Stomach (tissue), 9 donors: ENCODE measurements around the gene CASTOR1. TPM values are rescaled to one million over a fixed set of nuclear protein-coding genes. Genes with fewer than 3 reads are reported as not detected.

ENCODE experiments used
- DNase-seq, 2 donors: peaks; one replicate each; pipeline versions ENCODE4 v3.0.0 to v3.0.0-alpha.2; 2013 to 2019
- H3K27ac ChIP-seq, 5 donors: fragments of 200-600 bp in 4 of 5; sonication (generic) in 4 of 5; one replicate each; pipeline ENCODE4 v1.5.1; 2013 to 2019; ENCODE audit warnings: mild to moderate bottlenecking in 1 of 5, moderate library complexity in 1 of 5
- H3K27me3 ChIP-seq, 3 donors: fragments of 200-600 bp; sonication (generic); one replicate each; pipeline ENCODE4 v1.5.1; 2017 to 2019; ENCODE audit warnings: mixed run types in 1 of 3
- H3K36me3 ChIP-seq, 4 donors: fragments of 200-600 bp; sonication (generic); 1 replicate in 3 of 4; 2 replicates in 1 of 4; pipeline ENCODE4 v1.5.1; 2016 to 2019
- H3K4me1 ChIP-seq, 4 donors: fragments of 200-600 bp; sonication (generic); one replicate each; pipeline ENCODE4 v1.5.1; 2016 to 2019
- H3K4me3 ChIP-seq, 4 donors: fragments of 200-600 bp; sonication (generic) in 3 of 4; one replicate each; pipeline ENCODE4 v1.5.1; 2016 to 2019; ENCODE audit warnings: mild to moderate bottlenecking in 1 of 4
- H3K9me3 ChIP-seq, 4 donors: fragments of 200-600 bp; sonication (generic); one replicate each; pipeline ENCODE4 v1.5.1; 2016 to 2019
- CTCF ChIP-seq, 7 experiments: fragments of 450-650 bp in 4 of 7; fragments of 200-600 bp in 3 of 7; sonication (generic) in 3 of 7; IDR thresholded peaks; one replicate each; pipeline ENCODE4 v1.5.1; 2016 to 2019; ENCODE audit warnings: antibody characterized with exemption in 7 of 7, control low read depth in 2 of 7, mild to moderate bottlenecking in 1 of 7
- EP300 ChIP-seq: sonication (generic); formaldehyde crosslinking; IDR thresholded peaks from one replicate; pipeline ENCODE4 v1.6.1; 2017; ENCODE audit warnings: antibody characterized with exemption
- POLR2A ChIP-seq, 4 donors: fragments of 450-650 bp; IDR thresholded peaks; one replicate each; pipeline ENCODE4 v1.6.1; 2016; ENCODE audit warnings: antibody characterized with exemption in 4 of 4, control low read depth in 2 of 4, mild to moderate bottlenecking in 1 of 4, moderate library complexity in 1 of 4
- POLR2AphosphoS5 ChIP-seq, 3 donors: sonication (generic); formaldehyde crosslinking; IDR thresholded peaks; one replicate each; pipeline ENCODE4 v1.6.1; 2016; ENCODE audit warnings: antibody characterized with exemption in 3 of 3
- WGBS, 5 donors: extraction: QIAGEN DNeasy Blood & Tissue Kit in 3 of 5; methylation state at CpG; one replicate each; pipeline versions ENCODE4 v1.1.5 to v1.1.7; 2013 to 2018; 5-methylcytosine and 5-hydroxymethylcytosine counted together
- intact Hi-C: fragments of 100-400 bp; cut with DNase I; formaldehyde crosslinking; loops from one replicate; pipeline ENCODE4 v1.15.1; 2023; ENCODE audit warnings: low total_unique reads
- polyA plus RNA-seq, 3 donors: library from polyadenylated mRNA; stranded (reverse); fragments of 200-250 nt; gene quantifications; one replicate each; pipeline ENCODE4 v1.2.3, GENCODE V29; 2013
- total RNA-seq, 5 donors: library from RNA; depleted of rRNA; stranded (reverse); fragments of >200 nt; gene quantifications; one replicate each; pipeline versions ENCODE4 v1.1.0 to v1.2.3, GENCODE V29; 2014 to 2016
- donor health status: healthy with polysubstance abuse.
- donor health status: Bipolar disorder and iron deficiency.
- donor health status: healthy.

CASTOR1 gene
- total and polyA plus RNA-seq, 8 donors = 1.2 to 57.8 (median 5.3) TPM

- peak overlapping the region in 3 of 5 donors; percentile 20 to 67 (median 32) for H3K27ac ChIP-seq
- WGBS, 5 donors = 66 to 97% (median 75%) methylated on average over 2 of the region's 2 CpGs
Observed at GRCh38 chr22:30332994-30333706, 43.8 kb upstream of the CASTOR1 start.

GRCh38 chr22:30332551-30332950 lies 43.2 kb upstream of the CASTOR1 start:
- WGBS, 5 donors = 60 to 85% (median 81%) methylated on average over 1 to 5 of the region's 5 CpGs
- DNase-seq = no peak
- Histone ChIP-seq H3K4me1 (peaks cover 5 to 40% (median 21%) of the 10 kb centered on the region in 4 donors), H3K27me3 (no peaks in the 10 kb centered on the region), H3K27ac (peak overlapping the region in 2 of 5 donors; percentile 20 to 67), H3K9me3 (no peaks in the 10 kb centered on the region), H3K4me3 (no peak overlapping the region), H3K36me3 (peaks cover 58 to 79% (median 75%) of the 10 kb centered on the region in 4 donors)
- TF ChIP-seq CTCF (IDR thresholded peaks at IDR 0.05) = no peak
- TF ChIP-seq POLR2A (IDR thresholded peaks at IDR 0.05) = no peak
- no peak for TF ChIP-seq POLR2AphosphoS5 (IDR thresholded peaks at IDR 0.05)
- no peak for TF ChIP-seq EP300
- intact Hi-C loops = no loop called here

More at GRCh38 chr22:30332994-30333706, 43.8 kb upstream of the CASTOR1 start:
- peak in 1 of 2 donors; percentile 24 for DNase-seq
- no peak overlapping the region for H3K4me3 ChIP-seq
- intact Hi-C loops = no loop called here
- no peaks in the 10 kb centered on the region for H3K9me3 ChIP-seq
- TF ChIP-seq POLR2A (IDR thresholded peaks at IDR 0.05) (no peak), CTCF (IDR thresholded peaks at IDR 0.05) (no peak), EP300 (no peak), POLR2AphosphoS5 (IDR thresholded peaks at IDR 0.05) (no peak)
- no peaks in the 10 kb centered on the region for H3K27me3 ChIP-seq
- H3K36me3 ChIP-seq = peaks cover 64 to 85% (median 81%) of the 10 kb centered on the region in 4 donors
- H3K4me1 ChIP-seq = peaks cover 0 to 34% (median 15%) of the 10 kb centered on the region in 4 donors

- H3K27me3 ChIP-seq = no peaks in the 10 kb centered on the region
- peaks cover 35 to 51% (median 44%) of the 10 kb centered on the region in 4 donors for H3K4me1 ChIP-seq
- no peak overlapping the region for H3K4me3 ChIP-seq
- DNase-seq = no peak
- WGBS, 5 donors = 68 to 96% (median 83%) methylated on average over 3 of the region's 3 CpGs
- H3K36me3 ChIP-seq = peaks cover 18 to 39% (median 35%) of the 10 kb centered on the region in 4 donors
- TF ChIP-seq CTCF (IDR thresholded peaks at IDR 0.05) = no peak
- no peak for TF ChIP-seq POLR2A (IDR thresholded peaks at IDR 0.05)
- TF ChIP-seq EP300 = no peak
- TF ChIP-seq POLR2AphosphoS5 (IDR thresholded peaks at IDR 0.05) = no peak
- intact Hi-C loops = no loop called here
- no peaks in the 10 kb centered on the region for H3K9me3 ChIP-seq
- peak overlapping the region in 2 of 5 donors; percentile 2 to 91 for H3K27ac ChIP-seq
Observed at GRCh38 chr22:30328466-30329049, 39.3 kb upstream of the CASTOR1 start.

- Histone ChIP-seq H3K36me3 (peaks cover 11 to 33% (median 29%) of the 10 kb centered on the region in 4 donors), H3K9me3 (no peaks in the 10 kb centered on the region), H3K27me3 (no peaks in the 10 kb centered on the region), H3K4me3 (no peak overlapping the region), H3K4me1 (peaks cover 35 to 53% (median 47%) of the 10 kb centered on the region in 4 donors), H3K27ac (peak overlapping the region; percentile 83 to 94 (median 91))
- peak in 1 of 7 experiments; percentile 35 for TF ChIP-seq CTCF (IDR thresholded peaks at IDR 0.05)
- no peak for TF ChIP-seq POLR2A (IDR thresholded peaks at IDR 0.05)
- intact Hi-C loops = no loop called here
- WGBS, 5 donors = 37 to 72% (median 51%) methylated on average over 5 of the region's 5 CpGs
- peak in 1 of 2 donors; percentile 65 for DNase-seq
Observed at GRCh38 chr22:30327864-30328345, 38.6 kb upstream of the CASTOR1 start.
